ENCODE results near the gene LEUTX. TPM values are rescaled to one million over a fixed set of nuclear protein-coding genes. Genes with fewer than 3 reads are reported as not detected.

LEUTX gene
- total RNA-seq, 1 donor from 2014 or later: not detected

GRCh38 chr19:39831679-39832078 lies 53.0 kb downstream of the LEUTX start:
- DNase-seq: no peak
- no peak for ATAC-seq (ENCODE audit: poor library complexity)
- intact Hi-C loops (cut with DNase I): no loop called here

- no peak for DNase-seq
- intact Hi-C loops (cut with DNase I): no loop called here
- ATAC-seq (ENCODE audit: poor library complexity): no peak
Observed at GRCh38 chr19:39832341-39833083, 53.9 kb downstream of the LEUTX start.

DNA sequence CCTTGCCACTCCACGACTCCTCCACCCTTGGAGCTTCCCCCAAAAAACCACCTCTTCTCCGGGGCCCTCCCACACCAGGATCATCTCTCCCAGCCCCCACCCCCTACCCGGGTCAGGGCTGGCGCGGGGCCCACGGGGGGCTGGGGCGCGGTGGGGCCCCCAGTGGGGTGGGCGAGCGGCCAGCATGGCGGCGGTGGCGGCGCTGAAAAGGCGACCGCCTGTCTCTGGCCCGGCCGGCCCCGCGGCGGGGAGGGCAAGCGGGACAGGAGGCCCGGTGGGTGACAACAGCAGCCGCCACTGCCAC lies 54.5 kb downstream of the LEUTX start:
- DNase-seq: no peak
- intact Hi-C loops (cut with DNase I): no loop called here

DNA sequence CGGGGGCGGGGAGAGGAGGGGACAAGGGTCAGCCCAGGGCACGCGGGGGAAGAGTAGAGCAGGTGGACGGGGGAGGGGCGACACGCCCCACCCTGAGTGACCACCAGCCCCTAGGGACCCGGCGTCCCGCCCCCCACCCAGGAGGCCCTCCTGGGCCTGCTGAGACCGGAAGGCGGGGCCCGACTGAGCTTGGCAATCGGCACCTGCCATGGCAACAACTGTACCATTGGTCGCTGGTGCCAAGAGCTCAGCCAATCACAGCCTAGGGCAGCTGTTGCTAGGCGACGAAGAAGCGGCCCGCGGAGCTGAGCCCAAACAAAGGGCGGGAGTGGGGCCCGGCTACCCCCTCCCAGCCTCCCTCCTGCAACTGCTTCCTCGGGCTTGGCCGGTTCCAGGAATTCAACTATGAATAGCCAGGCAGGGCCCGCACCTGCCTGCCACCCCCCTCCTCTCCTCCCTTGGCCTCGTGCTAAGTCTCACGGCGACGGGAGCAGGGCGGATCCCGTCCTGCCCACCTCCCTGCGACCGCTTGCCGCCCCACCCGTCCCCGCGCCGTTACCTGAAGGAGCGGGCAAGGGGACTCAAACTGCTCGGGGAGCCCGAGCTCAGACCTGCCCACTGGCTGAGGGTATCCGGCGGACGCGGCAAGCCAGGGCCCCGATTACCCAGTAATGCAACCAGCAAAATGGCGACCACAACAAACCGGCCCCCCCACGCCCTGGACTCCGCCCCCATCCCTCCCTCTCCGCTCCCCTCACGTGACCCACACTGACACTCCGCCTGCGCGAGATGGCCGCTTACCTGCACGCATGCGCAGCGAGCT lies 55.0 kb downstream of the LEUTX start, which contains the start of gene DYRK1B:
DYRK1B (minus strand) TSS at position 699 of the 823 bp plus-strand sequence. CDS start 2,295 bp downstream, outside the sequence.
- intact Hi-C loops (cut with DNase I): no loop called here
- peak; percentile 98 for DNase-seq
- peak; percentile 97 for ATAC-seq (ENCODE audit: poor library complexity)

More for the DNA sequence above, 54.5 kb downstream of the LEUTX start:
- ATAC-seq (ENCODE audit: poor library complexity): no peak

- DNase-seq (no peak), ATAC-seq (ENCODE audit: poor library complexity) (no peak)
- intact Hi-C loops (cut with DNase I): no loop called here
Observed at GRCh38 chr19:39834287-39834841, 55.7 kb downstream of the LEUTX start.

Small RNA genes lying within 50 kb of the gene (microRNA-seq; reads per million reads assigned to microRNA genes)
- not detected for gene MIR6719

Other genes starting within 250 kb of the LEUTX start
- 1.7 TPM for gene EID2B, start 246.0 kb upstream of the LEUTX start, total RNA-seq
- gene EID2, start 238.7 kb upstream of the LEUTX start, total RNA-seq: 10.3 TPM
- gene LGALS13, start 176.3 kb upstream of the LEUTX start, total RNA-seq: not detected
- gene LGALS16, start 122.9 kb upstream of the LEUTX start, total RNA-seq: not detected
- gene LGALS14, start 74.4 kb upstream of the LEUTX start, total RNA-seq: not detected
- gene CLC, start 40.8 kb upstream of the LEUTX start, total RNA-seq: not detected
- gene DYRK1B, start 55.3 kb downstream of the LEUTX start, total RNA-seq: 16.8 TPM
- 52.9 TPM for gene FBL, start 67.5 kb downstream of the LEUTX start, total RNA-seq
- 8.0 TPM for gene FCGBP, start 155.8 kb downstream of the LEUTX start, total RNA-seq
- gene PSMC4, start 192.3 kb downstream of the LEUTX start, total RNA-seq: 64.8 TPM
- gene ZNF546, start 218.2 kb downstream of the LEUTX start, total RNA-seq: 5.9 TPM

Data from Right ventricle myocardium superior (tissue), 1 donor.